ENCODE measurements around the gene TMEM202.

- TF ChIP-seq CTCF (IDR thresholded peaks at IDR 0.05) (no peak), POLR2AphosphoS5 (IDR thresholded peaks at IDR 0.05) (no peak), POLR2A (IDR thresholded peaks at IDR 0.05) (no peak), EP300 (IDR thresholded peaks at IDR 0.05) (no peak)
These were observed 6.3 kb downstream of the TMEM202 start for GRCh38 chr15:72404356-72404755.

Data from sigmoid colon (tissue), 4 donors.